GM12891 (cell line): Measurements from ENCODE around the gene GALNT7.

ENCODE experiments used
- POLR2A ChIP-seq: IDR thresholded peaks from 2 replicates; pipeline ENCODE4 v1.6.1; 2011; ENCODE audit warnings: low read depth, low read length, control low read depth
- POLR2AphosphoS5 ChIP-seq: IDR thresholded peaks from 2 replicates; pipeline ENCODE4 v1.6.1; 2011; ENCODE audit warnings: low read depth, low read length, control low read depth
- SPI1 ChIP-seq: IDR thresholded peaks from 2 replicates; pipeline ENCODE4 v1.6.1; 2011; ENCODE audit warnings: low read depth, low read length, control low read depth

GRCh38 chr4:173135241-173135847 lies 33.3 kb upstream of the GALNT7 start:
- TF ChIP-seq POLR2AphosphoS5: no peak
- no peak for TF ChIP-seq POLR2A
- no peak for TF ChIP-seq SPI1
